ENCODE data around the gene SLC26A11. TPM values are rescaled to one million over a fixed set of nuclear protein-coding genes. Genes with fewer than 3 reads are reported as not detected.

The SLC26A11 gene
- total RNA-seq, 2 experiments from 2014 or later = 10.1 to 10.6 TPM

- no peak overlapping the region for H3K4me3 Mint-ChIP-seq
- DNase-seq = no peak
- H3K4me1 Mint-ChIP-seq (ENCODE audit: low read depth) = peaks cover 23% of the 10 kb centered on the region
- H3K36me3 Mint-ChIP-seq = no peaks in the 10 kb centered on the region
- ChIA-PET CTCF (interaction anchor here (0.7 kb wide), 1 partner anchor 122 kb away, joined by 3 read pairs; the partner anchor contains the start of gene GAA), POLR2A (no interaction called here)
- intact Hi-C loops (cut with micrococcal nuclease) = no loop called here
- no peaks in the 10 kb centered on the region for H3K9me3 Mint-ChIP-seq
- no peaks in the 10 kb centered on the region for H3K27me3 Mint-ChIP-seq
- H3K27ac Mint-ChIP-seq = no peak overlapping the region
Measured at GRCh38 chr17:80223142-80223815, 3.1 kb downstream of the SLC26A11 start.

GRCh38 chr17:80223838-80224497, 3.7 kb downstream of the SLC26A11 start:
- H3K4me1 Mint-ChIP-seq (ENCODE audit: low read depth) = peaks cover 17% of the 10 kb centered on the region
- no peaks in the 10 kb centered on the region for H3K27me3 Mint-ChIP-seq
- DNase-seq = no peak
- no peaks in the 10 kb centered on the region for H3K9me3 Mint-ChIP-seq
- POLR2A ChIA-PET = no interaction called here
- no peak overlapping the region for H3K27ac Mint-ChIP-seq
- intact Hi-C loops (cut with micrococcal nuclease) = no loop called here
- CTCF ChIA-PET = no interaction called here
- H3K4me3 Mint-ChIP-seq = no peak overlapping the region
- H3K36me3 Mint-ChIP-seq = no peaks in the 10 kb centered on the region

GRCh38 chr17:80224683-80225082, 4.5 kb downstream of the SLC26A11 start:
- no peaks in the 10 kb centered on the region for H3K27me3 Mint-ChIP-seq
- intact Hi-C loops (cut with micrococcal nuclease) = no loop called here
- no peaks in the 10 kb centered on the region for H3K9me3 Mint-ChIP-seq
- no peak for DNase-seq
- POLR2A ChIA-PET = no interaction called here
- no peaks in the 10 kb centered on the region for H3K36me3 Mint-ChIP-seq
- peaks cover 12% of the 10 kb centered on the region for H3K4me1 Mint-ChIP-seq (ENCODE audit: low read depth)
- H3K4me3 Mint-ChIP-seq = no peak overlapping the region
- no peak overlapping the region for H3K27ac Mint-ChIP-seq
- CTCF ChIA-PET = no interaction called here

- intact Hi-C loops (cut with micrococcal nuclease) = no loop called here
- CTCF ChIA-PET = interaction anchor here (1.1 kb wide), 1 partner anchor 18 kb away, joined by 3 read pairs; no protein-coding TSS in a partner anchor
- no peaks in the 10 kb centered on the region for H3K9me3 Mint-ChIP-seq
- peaks cover 12% of the 10 kb centered on the region for H3K4me1 Mint-ChIP-seq (ENCODE audit: low read depth)
- DNase-seq = no peak
- peaks cover 1% of the 10 kb centered on the region for H3K36me3 Mint-ChIP-seq
- no peaks in the 10 kb centered on the region for H3K27me3 Mint-ChIP-seq
- POLR2A ChIA-PET = no interaction called here
- H3K4me3 Mint-ChIP-seq = no peak overlapping the region
- no peak overlapping the region for H3K27ac Mint-ChIP-seq
Measured at GRCh38 chr17:80225230-80225629, 5.0 kb downstream of the SLC26A11 start.

GRCh38 chr17:80227156-80227555, 6.9 kb downstream of the SLC26A11 start:
- POLR2A ChIA-PET = no interaction called here

GRCh38 chr17:80227666-80228065, 7.4 kb downstream of the SLC26A11 start:
- DNase-seq = no peak
- POLR2A ChIA-PET = no interaction called here
- CTCF ChIA-PET = interaction anchor here (0.9 kb wide), 1 partner anchor 26 kb away, joined by 3 read pairs; no protein-coding TSS in a partner anchor
- Mint-ChIP-seq H3K9me3 (peaks cover 12% of the 10 kb centered on the region), H3K36me3 (peaks cover 20% of the 10 kb centered on the region), H3K27me3 (no peaks in the 10 kb centered on the region), H3K4me1 (ENCODE audit: low read depth) (peaks cover 6% of the 10 kb centered on the region), H3K27ac (no peak overlapping the region), H3K4me3 (no peak overlapping the region)
- intact Hi-C loops (cut with micrococcal nuclease) = no loop called here

More at GRCh38 chr17:80227156-80227555, 6.9 kb downstream of the SLC26A11 start:
- no peak for DNase-seq
- Mint-ChIP-seq H3K4me3 (no peak overlapping the region), H3K9me3 (peaks cover 7% of the 10 kb centered on the region), H3K36me3 (peaks cover 15% of the 10 kb centered on the region), H3K27ac (no peak overlapping the region), H3K4me1 (ENCODE audit: low read depth) (peaks cover 6% of the 10 kb centered on the region), H3K27me3 (no peaks in the 10 kb centered on the region)
- intact Hi-C loops (cut with micrococcal nuclease) = no loop called here
- CTCF ChIA-PET = interaction anchor here (1.2 kb wide), 1 partner anchor 31 kb away, joined by 3 read pairs; no protein-coding TSS in a partner anchor

GRCh38 chr17:80228477-80228876, 8.2 kb downstream of the SLC26A11 start:
- Mint-ChIP-seq H3K4me1 (ENCODE audit: low read depth) (peaks cover 4% of the 10 kb centered on the region), H3K27ac (no peak overlapping the region), H3K27me3 (no peaks in the 10 kb centered on the region), H3K9me3 (peaks cover 17% of the 10 kb centered on the region), H3K36me3 (peaks cover 26% of the 10 kb centered on the region), H3K4me3 (no peak overlapping the region)
- intact Hi-C loops (cut with micrococcal nuclease) = no loop called here
- no peak for DNase-seq
- ChIA-PET CTCF (interaction anchor here (0.9 kb wide), 1 partner anchor 25 kb away, joined by 3 read pairs; no protein-coding TSS in a partner anchor), POLR2A (interaction anchor here (0.7 kb wide), 1 partner anchor 9 kb away, joined by 3 read pairs; no protein-coding TSS in a partner anchor)

GRCh38 chr17:80229011-80229410, 8.8 kb downstream of the SLC26A11 start:
- DNase-seq = no peak
- CTCF ChIA-PET = no interaction called here
- no peak overlapping the region for H3K4me3 Mint-ChIP-seq
- intact Hi-C loops (cut with micrococcal nuclease) = no loop called here
- peaks cover 22% of the 10 kb centered on the region for H3K9me3 Mint-ChIP-seq
- H3K27ac Mint-ChIP-seq = no peak overlapping the region
- peaks cover 3% of the 10 kb centered on the region for H3K4me1 Mint-ChIP-seq (ENCODE audit: low read depth)
- POLR2A ChIA-PET = interaction anchor here (0.7 kb wide), 1 partner anchor 10 kb away, joined by 3 read pairs; no protein-coding TSS in a partner anchor
- peaks cover 31% of the 10 kb centered on the region for H3K36me3 Mint-ChIP-seq
- H3K27me3 Mint-ChIP-seq = no peaks in the 10 kb centered on the region

- Mint-ChIP-seq H3K4me1 (ENCODE audit: low read depth) (no peaks in the 10 kb centered on the region), H3K36me3 (peaks cover 39% of the 10 kb centered on the region), H3K9me3 (peaks cover 28% of the 10 kb centered on the region), H3K27me3 (no peaks in the 10 kb centered on the region), H3K27ac (no peak overlapping the region), H3K4me3 (no peak overlapping the region)
- DNase-seq = no peak
- CTCF ChIA-PET = interaction anchor here (0.9 to 1.2 kb wide), 2 partner anchors 15 to 131 kb away, joined by 3 read pairs; partner anchors contain the start of gene GAA
- intact Hi-C loops (cut with micrococcal nuclease) = no loop called here
- POLR2A ChIA-PET = no interaction called here
Measured at GRCh38 chr17:80232438-80232837, 12.2 kb downstream of the SLC26A11 start.

GRCh38 chr17:80233202-80233601, 13.0 kb downstream of the SLC26A11 start:
- intact Hi-C loops (cut with micrococcal nuclease) = no loop called here
- ChIA-PET POLR2A (no interaction called here), CTCF (no interaction called here)
- no peak overlapping the region for H3K4me3 Mint-ChIP-seq
- no peak overlapping the region for H3K27ac Mint-ChIP-seq
- no peaks in the 10 kb centered on the region for H3K4me1 Mint-ChIP-seq (ENCODE audit: low read depth)
- H3K9me3 Mint-ChIP-seq = peaks cover 28% of the 10 kb centered on the region
- no peak for DNase-seq
- H3K36me3 Mint-ChIP-seq = peaks cover 43% of the 10 kb centered on the region
- H3K27me3 Mint-ChIP-seq = no peaks in the 10 kb centered on the region

- no peak overlapping the region for H3K4me3 Mint-ChIP-seq
- POLR2A ChIA-PET = no interaction called here
- no peak for DNase-seq
- intact Hi-C loops (cut with micrococcal nuclease) = no loop called here
- no peak overlapping the region for H3K27ac Mint-ChIP-seq
- no peaks in the 10 kb centered on the region for H3K27me3 Mint-ChIP-seq
- CTCF ChIA-PET = no interaction called here
- peaks cover 23% of the 10 kb centered on the region for H3K9me3 Mint-ChIP-seq
- H3K36me3 Mint-ChIP-seq = peaks cover 34% of the 10 kb centered on the region
- no peaks in the 10 kb centered on the region for H3K4me1 Mint-ChIP-seq (ENCODE audit: low read depth)
Measured at GRCh38 chr17:80236911-80237310, 16.7 kb downstream of the SLC26A11 start.

GRCh38 chr17:80237386-80237785, 17.2 kb downstream of the SLC26A11 start:
- Mint-ChIP-seq H3K27me3 (no peaks in the 10 kb centered on the region), H3K4me3 (no peak overlapping the region), H3K36me3 (peaks cover 30% of the 10 kb centered on the region), H3K4me1 (ENCODE audit: low read depth) (no peaks in the 10 kb centered on the region), H3K27ac (no peak overlapping the region), H3K9me3 (peaks cover 18% of the 10 kb centered on the region)
- CTCF ChIA-PET = no interaction called here
- POLR2A ChIA-PET = no interaction called here
- intact Hi-C loops (cut with micrococcal nuclease) = no loop called here
- DNase-seq = no peak
